Endothelial cell of umbilical vein (primary cell): Measurements from ENCODE around the gene ATG14. TPM values are rescaled to one million over a fixed set of nuclear protein-coding genes. Genes with fewer than 3 reads are reported as not detected.

Source experiments
- BruUV-seq: library from RNA; stranded (reverse); fragments of 400-500 nt; replicated peaks from 2 replicates; lab custom pipeline; 2021; lab: Mats Ljungman, UMichigan
- CTCF ChIA-PET: fragments of 300-600, 350-600 bp; sonication (Branson Sonifier 250); formaldehyde crosslinking; loops from one replicate; lab custom pipeline; 2021; ENCODE audit warnings: antibody characterized with exemption, inconsistent platforms; lab: Charles Lee
- POLR2A ChIA-PET: fragments of 300-600, 350-600 bp; sonication (Branson Sonifier 250); formaldehyde crosslinking; loops from one replicate; lab custom pipeline; 2021; ENCODE audit warnings: antibody characterized with exemption, inconsistent platforms; lab: Charles Lee
- DNase-seq: peaks from one replicate; pipeline ENCODE4 v3.0.0-alpha.2; 2011; ENCODE audit warnings: low read depth, low spot score
- FAIRE-seq: peaks from 2 replicates; lab custom pipeline; 2011; peaks lifted over from hg19 to GRCh38; lab: Jason Lieb, UNC
- H2AFZ ChIP-seq: 2 replicates; pipeline ENCODE4 v1.6.0; 2012; ENCODE audit warnings: low read depth, low read length, control low read depth, inconsistent platforms
- H3K27ac ChIP-seq: 2 replicates; pipeline ENCODE4 v1.5.1; 2011; ENCODE audit warnings: low read depth, mild to moderate bottlenecking, control low read depth, low read length, moderate library complexity; ENCODE audit not compliant: insufficient read depth
- H3K27me3 ChIP-seq, 2 experiments: 2 replicates each; pipeline versions ENCODE4 v1.6.0 to v1.6.1; 2011; ENCODE audit warnings: low read length in 2 of 2, mixed read lengths in 1 of 2; ENCODE audit not compliant: control insufficient read depth in 2 of 2, insufficient read depth in 2 of 2
- H3K36me3 ChIP-seq, 2 experiments: 2 replicates in 1 of 2; 3 replicates in 1 of 2; pipeline ENCODE4 v1.5.1; 2011; ENCODE audit warnings: low read length in 2 of 2, mild to moderate bottlenecking in 1 of 2, moderate library complexity in 1 of 2; ENCODE audit not compliant: control insufficient read depth in 2 of 2, insufficient read depth in 2 of 2; ENCODE audit errors: extremely low read depth in 1 of 2
- H3K4me1 ChIP-seq: 3 replicates; pipeline ENCODE4 v1.5.1; 2011; ENCODE audit warnings: mild to moderate bottlenecking, low read length; ENCODE audit not compliant: control insufficient read depth, insufficient read depth; ENCODE audit errors: extremely low read depth
- H3K4me2 ChIP-seq: 2 replicates; pipeline ENCODE4 v1.6.1; 2011; ENCODE audit warnings: low read length, control low read depth, mixed read lengths; ENCODE audit not compliant: insufficient read depth
- H3K4me3 ChIP-seq, 3 experiments: fragments of 200-600 bp in 1 of 3; sonication (generic), shearing (Covaris generic) in 1 of 3; replicated peaks in 1 of 3; 2 replicates each; pipeline ENCODE4 v1.5.1; 2011 to 2016; ENCODE audit warnings: control low read depth in 3 of 3, low read length in 3 of 3, mild to moderate bottlenecking in 2 of 3, inconsistent platforms in 1 of 3, low read depth in 1 of 3, moderate library complexity in 1 of 3; ENCODE audit not compliant: insufficient read depth in 1 of 3
- H3K79me2 ChIP-seq: 2 replicates; pipeline ENCODE4 v1.6.0; 2012; ENCODE audit warnings: low read length, inconsistent platforms; ENCODE audit not compliant: control insufficient read depth, insufficient read depth
- H3K9ac ChIP-seq: replicated peaks from 2 replicates; pipeline ENCODE3; 2011; ENCODE audit warnings: low read length, control low read depth; ENCODE audit not compliant: insufficient read depth; ENCODE audit errors: extremely low read depth
- H3K9me1 ChIP-seq: replicated peaks from 3 replicates; pipeline ENCODE4 v1.6.0; 2011; ENCODE audit warnings: mild to moderate bottlenecking, low read length; ENCODE audit not compliant: control insufficient read depth, insufficient read depth; ENCODE audit errors: extremely low read depth
- H3K9me3 ChIP-seq: replicated peaks from 2 replicates; pipeline ENCODE4 v1.5.1; 2012; ENCODE audit warnings: low read length, inconsistent platforms; ENCODE audit not compliant: control insufficient read depth, insufficient read depth
- H4K20me1 ChIP-seq: replicated peaks from 2 replicates; pipeline ENCODE3; 2011; ENCODE audit warnings: mild to moderate bottlenecking, low read length; ENCODE audit not compliant: control insufficient read depth, insufficient read depth; ENCODE audit errors: extremely low read depth
- CTCF ChIP-seq, 2 donors: IDR thresholded peaks; 1 replicate in 1 of 2; 2 replicates in 1 of 2; pipeline ENCODE4 v1.5.1; 2011; ENCODE audit warnings: low read length in 2 of 2, mild to moderate bottlenecking in 2 of 2, moderate library complexity in 2 of 2, control low read depth in 1 of 2, inconsistent platforms in 1 of 2, low read depth in 1 of 2; ENCODE audit not compliant: insufficient read depth in 1 of 2; ENCODE audit errors: extremely low read depth in 1 of 2
- EZH2 ChIP-seq: IDR thresholded peaks from 2 replicates; pipeline ENCODE4 v1.6.1; 2012; ENCODE audit warnings: borderline replicate concordance, low read depth, mild to moderate bottlenecking, moderate library complexity, low read length, inconsistent platforms; ENCODE audit not compliant: severe bottlenecking
- FOS ChIP-seq: IDR thresholded peaks from 2 replicates; pipeline ENCODE4 v1.6.1; 2011; ENCODE audit warnings: mild to moderate bottlenecking, low read length, moderate library complexity, borderline replicate concordance; ENCODE audit not compliant: insufficient read depth
- GATA2 ChIP-seq: IDR thresholded peaks from 2 replicates; pipeline ENCODE4 v1.7.0; 2011; ENCODE audit warnings: low read depth, mild to moderate bottlenecking, moderate library complexity, mixed read lengths, low read length; ENCODE audit not compliant: insufficient read length, insufficient read depth
- dilution Hi-C: fragments of 300-500 bp; cut with MboI; formaldehyde crosslinking; loops from one replicate; pipeline ENCODE4 v1.15.0; 2019; ENCODE audit warnings: low sequenced_read_pairs; ENCODE audit not compliant: extremely low pct_ligation_motif_present
- intact Hi-C: fragments of 100-400 bp; cut with micrococcal nuclease; formaldehyde crosslinking; loops from one replicate; pipeline ENCODE4 v1.10.0; 2022
- polyA plus RNA-seq, 4 experiments: library from polyadenylated mRNA; depleted of rRNA in 3 of 4; stranded (reverse) in 3 of 4; unstranded in 1 of 4; fragments of >200 nt; gene quantifications; 2 replicates each; pipeline versions ENCODE4 v1.2.1 to v1.2.3, GENCODE V29; 2011 to 2012; ENCODE audit warnings: missing spikeins in 1 of 4
- total RNA-seq: library from RNA; stranded (reverse); gene quantifications from 2 replicates; pipeline ENCODE4 v1.2.3, GENCODE V29; 2021

Gene ATG14
- total and polyA plus RNA-seq, 2 donors (not counting 3 experiments of a cell fraction or from before 2014, with no cell fraction given) = 5.9 to 10.0 TPM

- H3K9me1 ChIP-seq = no peaks in the 10 kb centered on the region
- peak within 1 kb of the TSS in 1 of 3 experiments; percentile 4 for H3K4me3 ChIP-seq
- no peaks in the 10 kb centered on the region for H3K36me3 ChIP-seq
- H3K9ac ChIP-seq = no peak within 1 kb of the TSS
- no peak within 1 kb of the TSS for H3K27ac ChIP-seq
- no peak for FAIRE-seq
- no peak within 1 kb of the TSS for H3K4me2 ChIP-seq
- POLR2A ChIA-PET = no interaction called here
- H4K20me1 ChIP-seq = no peaks in the 10 kb centered on the region
- no TSS peak for BruUV-seq
- H3K4me1 ChIP-seq = no peaks in the 10 kb centered on the region
- CTCF ChIA-PET = interaction anchor here (0.8 to 12.4 kb wide), 29 partner anchors 14 to 1049 kb away, joined by 3 to 196 read pairs (median 5); no protein-coding TSS in a partner anchor
- H3K9me3 ChIP-seq = no peaks in the 10 kb centered on the region
- H2AFZ ChIP-seq = peak within 1 kb of the TSS; percentile 64
- dilution Hi-C loops = no loop called here
- H3K27me3 ChIP-seq = peaks cover 2 to 5% of the 10 kb centered on the region in 2 experiments
- DNase-seq = no peak
- intact Hi-C loops = loop anchor here (10.0 kb wide), 2 partner anchors 194 to 364 kb away; no protein-coding TSS in a partner anchor
- no peak for TF ChIP-seq GATA2
- TF ChIP-seq CTCF (IDR thresholded peaks at IDR 0.05; ENCODE audit: extremely low read depth in 1 of 2, insufficient read depth in 1 of 2, low read depth in 1 of 2, low read length in 2 of 2) = peak; percentile 43 to 67
- no peak for TF ChIP-seq FOS
- no peaks in the 10 kb centered on the region for H3K79me2 ChIP-seq
These were observed 28.8 kb upstream of the ATG14 start, which contains the start of gene TBPL2 for GRCh38 chr14:55440385-55440784. Gene TBPL2, minus strand, starts transcription at chr14:55440616. Its CDS starts 167 bp downstream, at chr14:55440449.

GRCh38 chr14:55438066-55438683, 26.5 kb upstream of the ATG14 start:
- intact Hi-C loops = loop anchor here (2.0 kb wide), 2 partner anchors 985 to 1045 kb away; no protein-coding TSS in a partner anchor
- peaks cover 2 to 5% of the 10 kb centered on the region in 2 experiments for H3K27me3 ChIP-seq
- TF ChIP-seq CTCF (IDR thresholded peaks at IDR 0.05; ENCODE audit: extremely low read depth in 1 of 2, insufficient read depth in 1 of 2, low read depth in 1 of 2, low read length in 2 of 2) (peak; percentile 53 to 56), EZH2 (no peak)
- DNase-seq = peak; percentile 58
- peak; percentile 82 for FAIRE-seq
- no peak overlapping the region for H3K4me3 ChIP-seq
- no peak overlapping the region for H3K27ac ChIP-seq
- ChIA-PET POLR2A (no interaction called here), CTCF (interaction anchor here (0.6 to 12.4 kb wide), 96 partner anchors 9 to 1051 kb away, joined by 3 to 196 read pairs (median 5); partner anchors contain the start of gene PELI2)
- H3K9me1 ChIP-seq = no peaks in the 10 kb centered on the region
- no peak overlapping the region for H3K4me2 ChIP-seq
- H3K79me2 ChIP-seq = no peaks in the 10 kb centered on the region
- no peaks in the 10 kb centered on the region for H3K36me3 ChIP-seq
- no peaks in the 10 kb centered on the region for H4K20me1 ChIP-seq
- H3K9me3 ChIP-seq = no peaks in the 10 kb centered on the region
- H3K9ac ChIP-seq = no peak overlapping the region
- H2AFZ ChIP-seq = no peak overlapping the region
- dilution Hi-C loops = no loop called here
- BruUV-seq = no TSS peak
- no peaks in the 10 kb centered on the region for H3K4me1 ChIP-seq
